A673 (cell line): Measurements from ENCODE around the gene OR4K15.

Source experiments
- EZH2 ChIP-seq: fragments of 200-600 bp; sonication (generic); IDR thresholded peaks from 2 replicates; pipeline ENCODE4 v1.6.1; 2017; ENCODE audit warnings: borderline replicate concordance, low read depth, mild to moderate bottlenecking, mixed read lengths, antibody characterized with exemption, low read length; ENCODE audit not compliant: poor library complexity, severe bottlenecking
- TF ChIP-seq, protein P1 (sequence below): fragments of 300-800, 200-600 bp; sonication (generic); conservative IDR thresholded peaks from 2 replicates; pipeline ENCODE4 v1.5.1; 2017; ENCODE audit warnings: low read depth, mild to moderate bottlenecking, antibody characterized with exemption, low read length, moderate library complexity, mixed read lengths

DNA sequence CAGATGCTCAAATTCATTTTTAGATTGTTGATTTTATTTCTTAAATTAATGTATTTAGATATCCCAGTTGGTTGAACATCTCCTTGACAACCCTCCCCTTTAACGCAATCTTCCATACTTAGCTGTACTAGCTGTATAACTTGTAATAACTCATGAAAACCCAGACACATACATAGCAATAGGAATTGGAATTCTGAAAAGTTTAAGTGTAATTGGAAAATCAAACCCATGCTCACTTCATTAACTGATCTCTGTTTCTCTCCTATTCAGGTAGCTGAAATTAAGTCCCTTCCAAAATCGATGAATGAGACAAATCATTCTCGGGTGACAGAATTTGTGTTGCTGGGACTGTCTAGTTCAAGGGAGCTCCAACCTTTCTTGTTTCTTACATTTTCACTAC lies at the start of gene OR4K15:
- TF ChIP-seq, protein P1, sequence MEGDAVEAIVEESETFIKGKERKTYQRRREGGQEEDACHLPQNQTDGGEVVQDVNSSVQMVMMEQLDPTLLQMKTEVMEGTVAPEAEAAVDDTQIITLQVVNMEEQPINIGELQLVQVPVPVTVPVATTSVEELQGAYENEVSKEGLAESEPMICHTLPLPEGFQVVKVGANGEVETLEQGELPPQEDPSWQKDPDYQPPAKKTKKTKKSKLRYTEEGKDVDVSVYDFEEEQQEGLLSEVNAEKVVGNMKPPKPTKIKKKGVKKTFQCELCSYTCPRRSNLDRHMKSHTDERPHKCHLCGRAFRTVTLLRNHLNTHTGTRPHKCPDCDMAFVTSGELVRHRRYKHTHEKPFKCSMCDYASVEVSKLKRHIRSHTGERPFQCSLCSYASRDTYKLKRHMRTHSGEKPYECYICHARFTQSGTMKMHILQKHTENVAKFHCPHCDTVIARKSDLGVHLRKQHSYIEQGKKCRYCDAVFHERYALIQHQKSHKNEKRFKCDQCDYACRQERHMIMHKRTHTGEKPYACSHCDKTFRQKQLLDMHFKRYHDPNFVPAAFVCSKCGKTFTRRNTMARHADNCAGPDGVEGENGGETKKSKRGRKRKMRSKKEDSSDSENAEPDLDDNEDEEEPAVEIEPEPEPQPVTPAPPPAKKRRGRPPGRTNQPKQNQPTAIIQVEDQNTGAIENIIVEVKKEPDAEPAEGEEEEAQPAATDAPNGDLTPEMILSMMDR: no peak
- TF ChIP-seq EZH2: no peak
